Activated effector memory CD4-positive, alpha-beta T cell treated with Interleukin-2 at 50 U/mL for 16 hours (primary cell): ENCODE data around the gene KRTAP19-4.
"Not testable (repeated sequence)": the region's sequence is repeated elsewhere in the genome, so short reads cannot be mapped to it uniquely, and the experiment has no call there.

Experiments
- DNase-seq: peaks from one replicate; pipeline ENCODE4 v3.0.0-alpha.2; 2020

KRTAP19-4 gene

DNA sequence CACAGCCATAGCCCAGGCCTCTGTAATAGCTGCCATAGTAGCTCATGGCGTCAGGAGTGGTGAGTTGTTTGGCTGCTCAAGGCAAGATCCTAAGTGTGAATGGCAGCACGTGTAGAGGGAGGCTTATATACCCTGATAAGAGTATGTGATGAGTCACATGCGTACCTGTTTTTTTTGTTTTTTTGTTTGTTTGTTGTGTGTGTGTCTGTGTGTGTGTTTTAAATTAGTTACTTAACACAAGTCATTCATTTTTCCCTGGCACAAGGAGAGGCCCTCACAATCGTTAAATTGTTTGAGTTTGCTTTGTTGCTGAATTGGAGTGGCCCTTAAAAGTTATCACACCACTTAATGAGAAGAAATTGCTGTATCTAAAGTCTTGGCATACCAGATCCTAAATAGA is at the start of gene KRTAP19-4:
TSS of gene KRTAP19-4 (minus strand) at position 101 of the 400 bp plus-strand sequence. CDS start at position 46, 55 bp downstream.
- no peak for DNase-seq

- DNase-seq: no peak
Observed at GRCh38 chr21:30541764-30542163, 44.8 kb upstream of the KRTAP19-4 start, which contains the start of gene KRTAP19-6. KRTAP19-6 (minus strand) TSS chr21:30541864; CDS start chr21:30541833, 31 bp downstream.

GRCh38 chr21:30518876-30519275 is 21.9 kb upstream of the KRTAP19-4 start:
- DNase-seq: no peak

DNA sequence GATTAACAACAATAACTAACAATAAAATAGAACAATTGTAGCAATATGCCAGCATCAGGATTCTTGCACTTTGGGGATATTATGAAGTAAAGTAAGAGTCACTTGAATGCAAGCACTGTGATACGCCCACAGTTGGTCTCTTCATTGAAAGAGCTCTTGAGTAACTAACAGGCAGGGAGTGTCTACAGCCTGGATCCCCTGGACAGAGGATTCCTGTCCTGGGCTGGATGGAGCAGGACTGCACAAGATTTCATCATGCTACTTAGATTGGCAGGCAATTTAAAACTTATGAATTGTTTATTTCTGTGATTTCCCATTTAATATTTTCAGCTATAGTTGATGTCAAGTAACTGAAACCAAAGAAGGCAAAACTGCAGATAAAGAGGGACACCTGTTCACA is 18.7 kb upstream of the KRTAP19-4 start:
- no peak for DNase-seq

DNA sequence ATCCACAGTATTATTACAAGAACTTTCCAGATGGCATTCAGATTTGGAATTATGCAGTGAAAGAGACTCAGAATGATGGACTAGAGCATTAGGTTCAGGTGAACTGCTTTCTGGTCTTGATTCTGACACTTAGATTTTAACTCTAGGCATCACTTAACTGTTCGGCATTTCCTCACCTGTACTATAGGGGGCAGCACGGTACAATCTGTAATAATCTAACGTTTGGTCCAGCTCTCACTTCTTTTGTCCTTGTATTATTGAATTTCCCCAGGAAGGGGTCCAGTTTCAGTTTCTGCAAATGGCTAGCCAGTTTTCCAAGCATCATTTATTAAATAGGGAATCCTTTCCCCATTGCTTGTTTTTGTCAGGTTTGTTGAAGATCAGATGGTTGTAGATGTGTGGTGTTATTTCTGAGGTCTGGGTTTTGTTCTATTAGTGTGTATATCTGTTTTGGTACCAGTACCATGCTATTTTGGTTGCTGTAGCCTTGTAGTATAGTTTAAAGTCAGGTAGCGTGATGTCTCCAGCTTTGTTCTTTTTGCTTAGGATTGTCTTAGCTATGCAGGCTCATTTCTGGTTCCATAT is 8.7 kb upstream of the KRTAP19-4 start:
- DNase-seq: not testable (repeated sequence)

DNA sequence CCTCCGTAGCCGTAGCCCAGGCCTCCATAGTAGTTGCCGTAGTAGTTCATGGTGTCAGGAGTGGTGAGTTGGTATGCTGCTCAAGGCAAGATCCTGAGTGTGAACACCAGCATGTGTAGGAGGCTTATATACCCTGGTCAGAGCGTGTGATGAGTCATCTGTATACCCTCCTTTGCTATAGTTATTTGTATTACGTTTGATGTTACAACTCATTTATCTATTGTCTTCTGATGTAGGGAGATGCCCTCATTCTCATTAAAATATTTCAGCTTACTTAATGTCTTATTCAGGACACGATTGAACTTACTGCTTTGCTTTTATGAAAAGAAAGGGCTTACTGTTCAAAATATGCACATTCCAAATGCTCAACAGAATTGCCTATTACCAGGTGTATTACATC is 5.1 kb upstream of the KRTAP19-4 start, which contains the start of gene KRTAP19-5:
TSS of gene KRTAP19-5 (minus strand) at position 101 of the 400 bp plus-strand sequence. CDS start at position 50, 51 bp downstream.
- no peak for DNase-seq

DNA sequence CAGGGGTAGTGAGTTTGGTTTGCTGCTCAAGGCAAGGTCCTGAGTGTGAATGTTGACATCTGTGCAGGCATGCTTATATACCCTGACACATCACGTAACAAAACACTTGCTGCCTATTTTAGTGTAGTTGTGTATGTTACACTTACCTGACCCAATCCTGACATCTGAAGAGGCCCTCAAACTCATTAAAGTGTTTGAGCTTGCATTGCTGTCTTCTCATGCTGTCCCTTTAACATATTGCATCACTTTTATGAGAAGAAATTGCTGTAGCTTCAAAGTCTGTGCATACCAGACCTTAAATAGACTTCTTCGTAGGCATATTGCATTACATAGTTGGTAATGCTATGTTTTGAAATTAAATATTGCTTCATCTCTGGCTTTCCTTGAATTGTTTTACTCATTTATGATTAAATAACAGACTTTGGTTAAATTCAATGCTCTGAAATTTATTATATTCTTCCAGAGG is 5.0 kb downstream of the KRTAP19-4 start, which contains the start of gene KRTAP19-3:
TSS of gene KRTAP19-3 (minus strand) at position 51 of the 466 bp plus-strand sequence. CDS start 56 bp downstream, outside the sequence.
- DNase-seq: no peak

GRCh38 chr21:30487336-30487735 is 9.6 kb downstream of the KRTAP19-4 start, which contains the start of gene KRTAP19-2:
KRTAP19-2 (minus strand) TSS chr21:30487436; CDS start chr21:30487348, 88 bp downstream.
- no peak for DNase-seq

DNA sequence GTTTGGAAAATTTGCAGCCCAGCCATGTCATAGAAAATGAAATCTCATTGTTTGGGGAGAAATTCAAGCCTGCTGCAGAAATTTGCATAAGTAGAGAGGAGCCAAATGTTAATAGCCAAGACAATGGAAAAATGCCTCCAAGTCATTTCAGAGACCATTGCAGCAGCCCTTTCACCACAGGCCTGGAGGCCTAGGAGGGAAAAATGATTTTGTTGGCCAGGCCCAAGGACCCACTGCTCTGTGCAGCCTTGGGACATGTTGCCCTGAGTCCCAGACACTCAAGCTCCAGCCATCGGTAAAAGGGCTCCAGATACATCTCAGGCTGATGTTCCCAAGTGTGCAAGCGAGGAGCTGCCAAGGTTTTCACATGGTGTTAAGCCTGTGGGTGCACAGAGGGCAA is 10.8 kb downstream of the KRTAP19-4 start:
- no peak for DNase-seq

DNA sequence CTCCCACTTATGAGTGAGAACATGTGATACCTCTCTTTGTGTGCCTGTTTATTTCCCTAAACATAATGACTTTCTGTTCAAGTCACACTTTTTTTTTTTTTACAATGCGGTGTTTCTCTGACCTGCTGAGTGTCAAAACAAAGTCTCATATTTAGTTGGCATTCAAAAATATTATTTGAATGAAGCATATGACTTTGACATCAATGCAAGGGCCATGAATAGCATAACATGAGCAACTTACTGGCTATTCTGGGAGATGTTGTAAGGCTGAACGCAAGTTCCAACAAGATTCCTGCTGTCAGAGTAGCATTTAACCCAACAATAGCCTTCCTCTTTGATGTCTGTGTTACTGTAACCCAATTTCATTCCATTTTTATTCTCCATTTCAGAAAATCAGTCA is 14.8 kb downstream of the KRTAP19-4 start:
- DNase-seq: no peak

GRCh38 chr21:30480145-30480544 is 16.8 kb downstream of the KRTAP19-4 start, which contains the start of gene KRTAP19-1:
KRTAP19-1 (minus strand) TSS chr21:30480367; CDS start chr21:30480317, 50 bp downstream.
- no peak for DNase-seq

GRCh38 chr21:30479259-30479658 is 17.7 kb downstream of the KRTAP19-4 start:
- no peak for DNase-seq

- DNase-seq: no peak
Observed at GRCh38 chr21:30478004-30478403, 19.0 kb downstream of the KRTAP19-4 start.

- no peak for DNase-seq
Observed at GRCh38 chr21:30468900-30469714, 27.9 kb downstream of the KRTAP19-4 start.

DNA sequence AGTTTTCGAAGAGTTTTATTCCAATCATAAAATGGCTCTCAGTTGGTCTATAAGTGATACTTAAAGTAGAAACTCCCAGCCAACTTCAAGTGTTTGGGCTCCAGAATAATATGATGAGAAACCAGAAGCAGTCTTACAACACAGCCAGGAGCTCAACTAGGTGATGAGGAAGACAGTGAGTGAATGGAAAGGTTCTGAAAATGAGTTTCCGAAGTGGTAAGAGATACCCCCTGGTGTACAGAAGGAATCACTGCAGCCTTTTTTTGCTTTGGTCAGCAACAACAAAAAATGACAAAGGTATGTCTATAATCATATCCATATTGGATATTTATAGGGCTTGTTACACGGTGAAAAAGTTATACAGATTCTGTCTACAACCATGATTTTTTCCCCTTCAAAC is 33.3 kb downstream of the KRTAP19-4 start:
- DNase-seq: no peak

- DNase-seq: no peak
Observed at GRCh38 chr21:30448514-30448913, 48.5 kb downstream of the KRTAP19-4 start.

DNA sequence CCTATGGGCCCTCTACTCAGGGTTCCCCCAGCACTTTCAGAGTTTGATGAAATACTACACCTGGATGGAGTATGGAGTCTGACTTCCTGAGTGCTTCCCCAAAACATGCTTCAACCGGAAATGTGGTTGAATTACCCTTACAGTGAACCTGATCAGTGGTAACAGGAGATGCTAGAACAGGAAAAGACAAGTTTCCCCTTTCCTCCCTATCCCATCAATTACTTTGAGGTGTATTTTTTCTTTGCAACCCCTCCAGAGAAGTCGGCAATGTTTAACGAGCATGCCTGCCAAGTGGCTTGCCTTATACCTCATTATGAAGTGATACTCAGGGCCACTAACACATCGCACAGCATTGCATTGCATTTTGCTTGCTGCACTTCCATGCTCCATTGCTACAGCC is 49.9 kb downstream of the KRTAP19-4 start:
- no peak for DNase-seq
